Tibial nerve (tissue), 4 donors: ENCODE measurements around the gene LPAR1.

Source experiments
- CTCF ChIP-seq, 5 experiments: fragments of 200-600 bp in 3 of 5; fragments of 450-650 bp in 2 of 5; sonication (generic) in 3 of 5; IDR thresholded peaks; one replicate each; pipeline ENCODE4 v1.5.1; 2016 to 2019; ENCODE audit warnings: antibody characterized with exemption in 5 of 5, mild to moderate bottlenecking in 3 of 5, moderate library complexity in 2 of 5
- EP300 ChIP-seq, 2 donors: sonication (generic); formaldehyde crosslinking; IDR thresholded peaks; one replicate each; pipeline ENCODE4 v1.6.1; 2017; ENCODE audit warnings: antibody characterized with exemption in 2 of 2, mild to moderate bottlenecking in 1 of 2
- POLR2A ChIP-seq, 2 donors: fragments of 450-650 bp; IDR thresholded peaks; one replicate each; pipeline ENCODE4 v1.6.1; 2017; ENCODE audit warnings: antibody characterized with exemption in 2 of 2, mild to moderate bottlenecking in 2 of 2, moderate library complexity in 2 of 2

GRCh38 chr9:111005746-111006470 lies 32.4 kb downstream of the LPAR1 start:
- TF ChIP-seq EP300 (IDR thresholded peaks at IDR 0.05) = no peak
- TF ChIP-seq CTCF (IDR thresholded peaks at IDR 0.05) = no peak
- no peak for TF ChIP-seq POLR2A (IDR thresholded peaks at IDR 0.05)
